GM12874 (cell line): ENCODE data around the gene SELP.
A peak's percentile ranks its signal among the peaks of the same experiment; 100 is the strongest.

Source experiments
- TF ChIP-seq, protein P1 (sequence below): IDR thresholded peaks from 2 replicates; pipeline ENCODE4 v1.5.1; 2011; ENCODE audit warnings: low read depth, mild to moderate bottlenecking, control low read depth, low read length, moderate library complexity; ENCODE audit not compliant: insufficient read depth

SELP gene

DNA sequence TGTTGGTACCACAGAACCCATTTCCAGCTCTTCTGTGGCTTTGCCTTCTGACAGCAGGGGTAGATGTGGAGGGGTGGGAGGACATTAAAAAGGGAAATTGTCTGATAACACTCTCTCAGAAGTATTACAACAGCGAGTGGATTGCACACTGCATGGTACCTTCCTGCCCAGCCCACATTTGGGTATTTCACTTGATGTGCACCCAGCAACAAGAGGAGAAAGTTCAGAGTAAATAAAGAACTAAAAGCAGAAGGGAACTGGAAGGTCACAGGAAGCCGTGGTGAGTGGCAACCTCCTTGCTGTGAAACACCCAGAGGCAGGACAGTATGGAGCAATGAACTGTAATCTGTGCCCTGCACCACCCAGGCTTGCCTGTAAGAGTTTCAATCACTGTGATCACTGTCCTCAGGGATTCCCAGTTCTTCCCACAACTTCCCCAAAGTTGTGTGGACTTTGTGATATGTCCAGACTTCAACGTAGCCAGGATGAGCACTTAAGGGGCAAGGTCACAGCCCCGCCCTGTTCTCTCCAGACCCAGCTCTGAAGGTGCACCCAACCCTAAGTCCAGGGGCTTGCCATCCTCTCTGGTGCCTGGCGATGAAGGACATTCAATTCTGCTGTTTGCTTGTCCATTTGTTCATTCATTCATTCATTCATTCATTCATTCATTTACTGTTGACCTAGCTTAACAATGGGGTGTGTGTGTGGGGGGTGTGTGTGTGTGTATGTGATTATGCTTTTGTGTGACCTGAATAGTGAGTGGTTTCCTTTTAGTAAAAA is 25.0 kb downstream of the SELP start:
- TF ChIP-seq, protein P1, sequence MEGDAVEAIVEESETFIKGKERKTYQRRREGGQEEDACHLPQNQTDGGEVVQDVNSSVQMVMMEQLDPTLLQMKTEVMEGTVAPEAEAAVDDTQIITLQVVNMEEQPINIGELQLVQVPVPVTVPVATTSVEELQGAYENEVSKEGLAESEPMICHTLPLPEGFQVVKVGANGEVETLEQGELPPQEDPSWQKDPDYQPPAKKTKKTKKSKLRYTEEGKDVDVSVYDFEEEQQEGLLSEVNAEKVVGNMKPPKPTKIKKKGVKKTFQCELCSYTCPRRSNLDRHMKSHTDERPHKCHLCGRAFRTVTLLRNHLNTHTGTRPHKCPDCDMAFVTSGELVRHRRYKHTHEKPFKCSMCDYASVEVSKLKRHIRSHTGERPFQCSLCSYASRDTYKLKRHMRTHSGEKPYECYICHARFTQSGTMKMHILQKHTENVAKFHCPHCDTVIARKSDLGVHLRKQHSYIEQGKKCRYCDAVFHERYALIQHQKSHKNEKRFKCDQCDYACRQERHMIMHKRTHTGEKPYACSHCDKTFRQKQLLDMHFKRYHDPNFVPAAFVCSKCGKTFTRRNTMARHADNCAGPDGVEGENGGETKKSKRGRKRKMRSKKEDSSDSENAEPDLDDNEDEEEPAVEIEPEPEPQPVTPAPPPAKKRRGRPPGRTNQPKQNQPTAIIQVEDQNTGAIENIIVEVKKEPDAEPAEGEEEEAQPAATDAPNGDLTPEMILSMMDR: no peak

DNA sequence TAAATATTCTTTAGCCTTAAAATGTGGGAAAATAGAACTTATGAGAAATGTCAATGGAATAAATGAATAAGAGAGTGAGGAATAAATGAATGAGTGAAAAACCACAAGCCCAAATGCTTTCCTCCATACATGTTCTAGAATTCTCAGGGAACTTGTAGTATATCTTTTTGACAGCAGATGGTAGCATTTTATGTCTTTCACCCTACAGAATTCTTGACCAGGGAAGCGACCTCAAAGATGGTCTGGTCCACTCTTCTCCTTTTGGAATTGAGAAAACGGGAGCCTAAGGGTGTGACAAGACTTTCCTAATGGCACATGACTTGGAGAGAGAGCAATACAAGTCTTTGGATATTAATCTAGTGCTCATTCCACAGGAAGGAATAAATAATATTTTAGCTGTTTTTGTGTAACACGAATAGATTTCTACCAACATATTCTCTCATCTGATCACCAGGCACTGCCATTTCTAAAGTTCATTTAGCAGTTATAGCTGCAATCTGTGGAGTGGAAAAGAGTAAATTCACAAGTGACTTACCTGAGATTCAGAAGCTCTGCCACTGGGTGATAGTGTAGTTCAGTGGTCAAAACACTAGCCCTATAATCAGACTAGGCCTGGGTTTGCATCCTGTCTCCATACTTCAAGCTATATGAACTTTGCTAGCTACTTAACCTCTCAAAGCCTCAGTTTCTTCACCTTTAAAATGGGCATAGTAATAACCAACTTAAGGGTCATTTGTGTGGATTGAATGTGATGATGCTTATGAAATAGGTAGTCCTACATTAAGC is 28.6 kb downstream of the SELP start:
- TF ChIP-seq, protein P1: peak; percentile 21; the same call in 1 of the 2 replicates

DNA sequence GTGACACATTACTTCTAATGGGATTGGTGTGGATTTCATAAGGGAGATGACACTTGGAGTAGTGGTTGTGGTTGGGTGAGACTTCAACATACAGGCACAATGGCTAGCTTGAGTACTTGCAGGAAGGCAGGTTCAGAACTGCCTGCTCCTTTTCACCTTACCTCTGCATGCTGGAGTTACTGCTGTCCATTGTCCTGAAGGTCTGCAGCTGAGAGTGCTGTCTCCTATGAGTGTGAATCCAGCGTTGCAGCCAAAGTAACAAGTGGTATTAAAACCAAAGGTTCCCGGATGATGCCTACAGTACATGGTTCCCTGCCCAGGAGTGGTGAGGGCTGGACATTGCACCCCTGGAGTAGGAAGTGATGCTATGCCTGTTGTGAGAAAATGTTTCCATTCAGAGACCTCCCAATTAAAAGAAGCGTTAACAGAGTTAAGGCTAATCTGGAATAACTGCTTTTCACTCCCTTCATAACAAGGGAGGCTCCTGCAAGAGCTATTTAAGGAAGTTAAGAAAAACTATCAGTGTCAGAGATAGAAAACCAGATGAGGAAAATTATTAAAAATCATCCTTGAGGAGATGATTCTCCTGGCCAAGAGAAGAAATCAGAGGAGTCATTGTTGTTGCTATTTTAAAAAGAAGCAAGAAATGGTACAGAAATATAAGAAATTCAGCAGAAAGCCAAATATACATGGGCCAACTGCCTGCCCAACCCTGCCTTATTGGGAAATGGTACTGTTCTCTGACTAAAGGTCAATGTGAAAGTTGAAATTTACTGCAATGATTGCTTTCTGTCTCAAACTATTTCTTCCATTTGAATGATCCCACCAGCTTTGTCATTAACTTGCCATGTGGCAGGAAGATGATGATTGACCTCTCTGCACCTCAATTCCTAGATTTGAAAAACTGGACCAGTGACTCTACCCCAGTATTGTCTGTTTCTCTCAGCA is 33.9 kb downstream of the SELP start:
- TF ChIP-seq, protein P1: no peak

DNA sequence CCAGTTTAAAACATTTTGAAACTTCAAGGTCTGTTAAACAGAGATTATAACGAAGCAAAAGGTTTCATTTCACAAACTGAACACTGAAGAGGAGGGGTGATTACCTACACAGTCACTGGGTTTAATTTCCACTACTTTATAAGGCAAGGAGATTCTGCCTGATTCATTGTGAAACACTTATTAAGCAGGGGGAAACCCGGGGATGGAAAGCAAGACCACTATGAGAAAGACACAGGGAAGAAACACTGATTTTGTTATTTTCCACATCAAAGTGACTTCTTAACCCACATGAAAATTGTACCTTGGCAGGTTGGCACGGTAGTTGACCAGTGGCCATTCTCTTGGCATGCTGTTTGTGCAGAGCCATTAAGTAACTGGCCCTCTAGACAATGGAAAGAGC is 35.5 kb downstream of the SELP start:
- TF ChIP-seq, protein P1: no peak

DNA sequence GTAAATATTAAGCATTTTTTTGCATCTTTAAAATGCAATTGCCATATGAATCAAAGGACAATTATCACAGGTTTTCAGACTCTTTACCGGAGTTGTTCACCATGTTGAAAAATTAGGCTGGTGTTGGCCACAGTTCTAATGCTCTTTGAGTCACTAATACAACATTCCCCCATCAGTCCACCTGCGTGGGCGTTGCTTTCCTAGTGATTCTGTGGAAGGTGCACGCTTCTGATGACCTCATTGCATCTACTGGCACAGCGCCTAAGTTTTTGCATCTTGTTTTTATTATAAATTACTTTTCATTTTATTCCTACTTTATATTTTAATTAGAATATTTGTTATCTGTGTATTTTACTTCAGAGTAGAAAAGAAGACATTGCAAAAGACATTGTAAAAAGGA is 39.0 kb downstream of the SELP start:
- TF ChIP-seq, protein P1: no peak

DNA sequence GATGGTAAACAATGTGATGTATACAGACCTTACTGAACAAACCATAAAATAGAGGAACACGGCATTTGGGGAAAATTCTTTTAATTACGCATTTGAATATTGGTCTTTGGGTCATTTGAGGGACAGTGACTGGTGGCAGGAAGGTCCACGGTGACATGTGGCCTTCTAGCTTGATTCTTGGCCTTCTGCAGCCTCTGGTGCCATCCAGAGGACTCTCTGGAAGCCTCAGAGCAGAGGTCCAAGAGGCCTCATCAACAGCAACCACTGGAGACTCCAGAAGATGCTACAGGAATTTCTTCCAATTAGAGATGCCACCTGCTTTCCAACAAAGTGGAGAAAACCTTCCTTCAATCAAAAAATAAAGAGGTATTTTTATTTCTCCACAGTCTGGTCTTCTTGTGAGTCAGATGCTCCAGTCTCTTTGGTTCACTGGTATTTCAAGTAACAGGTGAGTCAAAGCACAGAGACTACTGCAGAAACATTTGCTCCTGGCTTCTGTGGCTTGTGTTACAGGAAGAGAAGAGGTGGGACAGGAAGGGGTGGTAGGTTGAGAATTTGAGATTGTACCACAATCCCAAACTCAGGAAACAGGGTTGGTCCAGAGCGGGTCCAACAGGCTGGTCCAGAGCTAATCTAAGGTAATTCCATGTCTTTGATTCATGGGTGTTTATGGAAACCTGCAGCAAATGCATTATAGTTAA is 41.0 kb downstream of the SELP start:
- TF ChIP-seq, protein P1: no peak
